SHP77 treated with DMSO at 0.1 percent for 48 hours (cell line): ENCODE measurements around the gene PRR29.
"Not testable (repeated sequence)": the region's sequence is repeated elsewhere in the genome, so short reads cannot be mapped to it uniquely, and the experiment has no call there.

Source experiments
- DNase-seq: peaks from one replicate; lab custom pipeline; 2025; lab: John Stamatoyannopoulos, UW

PRR29 gene

GRCh38 chr17:63974594-63975192, 23.5 kb upstream of the PRR29 start:
- DNase-seq: no peak

- no peak for DNase-seq
Measured at GRCh38 chr17:63975541-63976092, 22.5 kb upstream of the PRR29 start.

- no peak for DNase-seq
Measured at GRCh38 chr17:63976702-63977101, 21.4 kb upstream of the PRR29 start.

GRCh38 chr17:63978272-63979200, 19.6 kb upstream of the PRR29 start:
- DNase-seq: no peak

- not testable (repeated sequence) for DNase-seq
Measured at GRCh38 chr17:63982641-63983040, 15.5 kb upstream of the PRR29 start.

- DNase-seq: no peak
Measured at GRCh38 chr17:63983320-63983719, 14.8 kb upstream of the PRR29 start.

GRCh38 chr17:63984236-63984635, 13.9 kb upstream of the PRR29 start:
- no peak for DNase-seq

GRCh38 chr17:63984651-63985386, 13.3 kb upstream of the PRR29 start:
- no peak for DNase-seq

- DNase-seq: no peak
Measured at GRCh38 chr17:63985387-63986140, 12.6 kb upstream of the PRR29 start.

- no peak for DNase-seq
Measured at GRCh38 chr17:63986821-63987220, 11.3 kb upstream of the PRR29 start.

GRCh38 chr17:63987221-63988126, 10.7 kb upstream of the PRR29 start:
- DNase-seq: no peak

- no peak for DNase-seq
Measured at GRCh38 chr17:63988127-63988478, 10.0 kb upstream of the PRR29 start.

GRCh38 chr17:63988741-63989621, 9.2 kb upstream of the PRR29 start:
- DNase-seq: no peak

GRCh38 chr17:63989622-63990345, 8.4 kb upstream of the PRR29 start:
- no peak for DNase-seq

- no peak for DNase-seq
Measured at GRCh38 chr17:63991611-63992010, 6.5 kb upstream of the PRR29 start.

- DNase-seq: no peak
Measured at GRCh38 chr17:63993368-63993985, 4.7 kb upstream of the PRR29 start.

GRCh38 chr17:63995626-63996025, 2.5 kb upstream of the PRR29 start:
- no peak for DNase-seq

- no peak for DNase-seq
Measured at GRCh38 chr17:63996430-63997182, 1.5 kb upstream of the PRR29 start.
